A549 (cell line): Measurements from ENCODE around the gene PIK3R6. TPM values are rescaled to one million over a fixed set of nuclear protein-coding genes. Genes with fewer than 3 reads are reported as not detected.

Source experiments
- ATAC-seq, 2 experiments: fragments of 200-7000 bp in 1 of 2; fragments of >200 bp in 1 of 2; cut with Nextera tagmentation in 1 of 2; cut with Tn5 transposase in 1 of 2; 3 replicates each; pipeline versions ENCODE4 v1.8.0 to v1.9.1; 2018 to 2020; ENCODE audit warnings: mild to moderate bottlenecking in 1 of 2, moderate library complexity in 1 of 2
- CTCF ChIA-PET: fragments of 300-600 bp; sonication (Branson Sonifier 250); formaldehyde crosslinking; extraction: SDS; loops from one replicate; lab custom pipeline; 2021; ENCODE audit warnings: antibody characterized with exemption, inconsistent platforms; lab: Yijun Ruan, JAX
- POLR2A ChIA-PET: fragments of 350-600 bp; formaldehyde crosslinking; extraction: SDS; loops from one replicate; lab custom pipeline; 2021; ENCODE audit warnings: antibody characterized with exemption, inconsistent platforms; lab: Yijun Ruan, JAX
- DNase-seq, 2 experiments: peaks; one replicate each; pipeline versions ENCODE4 v3.0.0 to v3.0.0-alpha.2; 2011 to 2016; ENCODE audit warnings: low read depth in 1 of 2, low spot score in 1 of 2
- FAIRE-seq: peaks from 2 replicates; lab custom pipeline; 2011; peaks lifted over from hg19 to GRCh38; lab: Jason Lieb, UNC
- H3K27ac ChIP-seq, 2 experiments: fragments of >200 bp; sonication (Bioruptor Twin); formaldehyde crosslinking; 3 replicates each; pipeline ENCODE4 v1.5.1; 2016 to 2017
- H3K4me1 ChIP-seq: fragments of >200 bp; sonication (Bioruptor Twin); formaldehyde crosslinking; 3 replicates; pipeline ENCODE4 v1.6.1; 2016
- H3K4me2 ChIP-seq: fragments of >200 bp; sonication (Bioruptor Twin); formaldehyde crosslinking; 3 replicates; pipeline ENCODE4 v1.6.1; 2016
- H3K4me3 ChIP-seq: fragments of >200 bp; sonication (Bioruptor Twin); formaldehyde crosslinking; 3 replicates; pipeline ENCODE4 v1.5.1; 2016
- H3K9me3 ChIP-seq: fragments of >200 bp; sonication (Bioruptor Twin); formaldehyde crosslinking; 3 replicates; pipeline ENCODE4 v1.6.1; 2016
- CEBPB ChIP-seq, 2 experiments: fragments of >200 bp in 1 of 2; sonication (Bioruptor Twin) in 1 of 2; formaldehyde crosslinking in 1 of 2; IDR thresholded peaks; 2 replicates each; pipeline ENCODE4 v1.6.1; 2012 to 2016
- CHD4 ChIP-seq: fragments of 200-600 bp; sonication (generic); IDR thresholded peaks from 2 replicates; pipeline ENCODE4 v1.6.1; 2016; ENCODE audit warnings: antibody characterized with exemption, mild to moderate bottlenecking, borderline replicate concordance
- EHMT2 ChIP-seq: fragments of 200-600 bp; sonication (generic); IDR thresholded peaks from 2 replicates; pipeline ENCODE4 v1.6.1; 2016; ENCODE audit warnings: antibody characterized with exemption, low read depth, mild to moderate bottlenecking, moderate library complexity
- ESRRA ChIP-seq: fragments of 150-350 bp; IDR thresholded peaks from 2 replicates; pipeline ENCODE4 v1.6.1; 2014; ENCODE audit warnings: mild to moderate bottlenecking, low read length, borderline replicate concordance
- FOSB ChIP-seq: fragments of 250-450 bp; sonication (Bioruptor Pico); IDR thresholded peaks from 2 replicates; pipeline ENCODE4 v1.5.0; 2020; ENCODE audit warnings: mild to moderate bottlenecking, moderate library complexity
- FOXS1 ChIP-seq: fragments of 250-450 bp; sonication (Bioruptor Pico); IDR thresholded peaks from 2 replicates; pipeline ENCODE4 v1.5.0; 2020; ENCODE audit warnings: mild to moderate bottlenecking, moderate library complexity
- HEYL ChIP-seq: fragments of 250-450 bp; sonication (Bioruptor Pico); IDR thresholded peaks from 2 replicates; pipeline ENCODE4 v1.8.0; 2021; ENCODE audit warnings: mild to moderate bottlenecking, moderate library complexity
- JUN ChIP-seq, 2 experiments: fragments of >200 bp; sonication (Bioruptor Twin); formaldehyde crosslinking; IDR thresholded peaks; 2 replicates in 1 of 2; 3 replicates in 1 of 2; pipeline ENCODE4 v1.6.1; 2016 to 2017
- JUNB ChIP-seq: fragments of >200 bp; sonication (Bioruptor Twin); formaldehyde crosslinking; IDR thresholded peaks from 2 replicates; pipeline ENCODE4 v1.6.1; 2016
- MAFK ChIP-seq: fragments of 450-650 bp; IDR thresholded peaks from 2 replicates; pipeline ENCODE4 v1.6.1; 2014; ENCODE audit not compliant: partially characterized antibody
- NPAS2 ChIP-seq: fragments of 250-450 bp; sonication (Bioruptor Pico); IDR thresholded peaks from 2 replicates; pipeline ENCODE4 v1.8.0; 2022; ENCODE audit warnings: mild to moderate bottlenecking, moderate library complexity, borderline replicate concordance
- POLR2AphosphoS2 ChIP-seq: conservative IDR thresholded peaks from 2 replicates; pipeline ENCODE4 v1.6.1; 2012; ENCODE audit warnings: low read length, improper control_type of control experiment, inconsistent platforms
- RAD21 ChIP-seq, 2 experiments: fragments of >200 bp in 1 of 2; sonication (Bioruptor Twin) in 1 of 2; formaldehyde crosslinking in 1 of 2; IDR thresholded peaks in 1 of 2; conservative IDR thresholded peaks in 1 of 2; 2 replicates in 1 of 2; 3 replicates in 1 of 2; pipeline ENCODE4 v1.6.1; 2012 to 2018; ENCODE audit warnings: inconsistent platforms in 1 of 2
- RARB ChIP-seq: fragments of 250-450 bp; sonication (Bioruptor Pico); IDR thresholded peaks from 2 replicates; pipeline ENCODE4 v1.8.0; 2021; ENCODE audit warnings: mild to moderate bottlenecking, moderate library complexity
- RFX5 ChIP-seq: fragments of 450-650 bp; IDR thresholded peaks from 2 replicates; pipeline ENCODE4 v1.7.1; 2014; ENCODE audit warnings: antibody characterized with exemption, mild to moderate bottlenecking, moderate library complexity
- TP53 ChIP-seq: fragments of 250-450 bp; sonication (Bioruptor Pico); IDR thresholded peaks from 2 replicates; pipeline ENCODE4 v1.5.0; 2021; ENCODE audit warnings: mild to moderate bottlenecking, moderate library complexity
- ZC3H11A ChIP-seq: fragments of 450-650 bp; IDR thresholded peaks from 2 replicates; pipeline ENCODE4 v1.6.1; 2014; ENCODE audit warnings: antibody characterized with exemption, mild to moderate bottlenecking
- ZNF302 ChIP-seq: fragments of 250-450 bp; sonication (Bioruptor Pico); IDR thresholded peaks from 2 replicates; pipeline ENCODE4 v1.9.0; 2021; ENCODE audit warnings: inconsistent platforms, mild to moderate bottlenecking, moderate library complexity
- WGBS: methylation state at CpG from one replicate; pipeline ENCODE4 v1.1.6; 2017; ENCODE audit errors: missing lambda C conversion rate; 5-methylcytosine and 5-hydroxymethylcytosine counted together
- polyA plus RNA-seq, 4 experiments: library from polyadenylated mRNA; depleted of rRNA in 3 of 4; stranded (reverse); fragments of >200 nt; fragmentation: RNase III in 1 of 4; extraction: RNeasy Plus Mini Kit Qiagen cat#74134 plus additional on column Dnase treatment in 1 of 4; gene quantifications; 2 replicates in 3 of 4; 3 replicates in 1 of 4; pipeline ENCODE4 v1.2.3, GENCODE V29; 2011 to 2017
- TF ChIP-seq, protein P1 (sequence below): fragments of >200 bp; sonication (Bioruptor Twin); formaldehyde crosslinking; IDR thresholded peaks from 3 replicates; pipeline ENCODE4 v1.5.1; 2016
- TF ChIP-seq, protein P2 (sequence below): fragments of >200 bp; sonication (Bioruptor Twin); formaldehyde crosslinking; IDR thresholded peaks from 2 replicates; pipeline ENCODE4 v1.6.1; 2016
- TF ChIP-seq, protein P3 (sequence below): fragments of 150-350 bp; IDR thresholded peaks from 2 replicates; pipeline ENCODE4 v1.6.1; 2014; ENCODE audit warnings: low read depth, mild to moderate bottlenecking, low read length
- TF ChIP-seq, protein P4 (sequence below): fragments of 250-450 bp; sonication (Bioruptor Pico); IDR thresholded peaks from 2 replicates; pipeline ENCODE4 v1.5.0; 2021; ENCODE audit warnings: mild to moderate bottlenecking, moderate library complexity, borderline replicate concordance
- TF ChIP-seq, protein P5 (sequence below): IDR thresholded peaks from 2 replicates; pipeline ENCODE4 v1.6.1; 2012
- TF ChIP-seq, protein P6 (sequence below): fragments of >200 bp; sonication (Bioruptor Twin); formaldehyde crosslinking; IDR thresholded peaks from 3 replicates; pipeline ENCODE4 v1.6.1; 2016
- TF ChIP-seq, protein P7 (sequence below): IDR thresholded peaks from 2 replicates; pipeline ENCODE4 v1.6.1; 2012

Gene PIK3R6
- polyA plus RNA-seq, 2 of the 4 experiments (the other 2 are of a cell fraction), result not detected

DNA sequence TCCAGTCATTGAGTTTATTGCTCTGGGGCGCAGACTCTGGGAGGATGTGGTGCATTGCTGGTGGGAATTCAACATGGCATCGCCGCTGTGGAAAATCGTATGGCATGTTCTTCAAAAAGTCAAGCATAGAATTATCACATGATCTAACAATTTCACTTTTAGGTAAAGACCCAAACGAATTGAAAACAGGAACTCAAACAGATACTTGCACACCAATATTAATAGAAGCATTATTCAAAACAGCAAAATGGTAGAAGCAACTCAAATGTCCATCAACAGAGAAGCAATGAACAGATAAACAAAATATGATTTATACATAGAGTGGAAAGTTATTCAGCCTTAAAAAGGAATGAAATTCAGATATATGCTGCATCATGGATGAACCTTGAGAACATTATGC is 15.9 kb downstream of the PIK3R6 start:
- no peak for FAIRE-seq
- ATAC-seq, result no peak
- CTCF ChIA-PET, result no interaction called here
- no peak for DNase-seq
- POLR2A ChIA-PET, result no interaction called here
- no peak overlapping the region for H3K4me3 ChIP-seq
- H3K9me3 ChIP-seq, result no peaks in the 10 kb centered on the region
- no peak for TF ChIP-seq JUN (IDR thresholded peaks at IDR 0.05)
- TF ChIP-seq, protein P1, sequence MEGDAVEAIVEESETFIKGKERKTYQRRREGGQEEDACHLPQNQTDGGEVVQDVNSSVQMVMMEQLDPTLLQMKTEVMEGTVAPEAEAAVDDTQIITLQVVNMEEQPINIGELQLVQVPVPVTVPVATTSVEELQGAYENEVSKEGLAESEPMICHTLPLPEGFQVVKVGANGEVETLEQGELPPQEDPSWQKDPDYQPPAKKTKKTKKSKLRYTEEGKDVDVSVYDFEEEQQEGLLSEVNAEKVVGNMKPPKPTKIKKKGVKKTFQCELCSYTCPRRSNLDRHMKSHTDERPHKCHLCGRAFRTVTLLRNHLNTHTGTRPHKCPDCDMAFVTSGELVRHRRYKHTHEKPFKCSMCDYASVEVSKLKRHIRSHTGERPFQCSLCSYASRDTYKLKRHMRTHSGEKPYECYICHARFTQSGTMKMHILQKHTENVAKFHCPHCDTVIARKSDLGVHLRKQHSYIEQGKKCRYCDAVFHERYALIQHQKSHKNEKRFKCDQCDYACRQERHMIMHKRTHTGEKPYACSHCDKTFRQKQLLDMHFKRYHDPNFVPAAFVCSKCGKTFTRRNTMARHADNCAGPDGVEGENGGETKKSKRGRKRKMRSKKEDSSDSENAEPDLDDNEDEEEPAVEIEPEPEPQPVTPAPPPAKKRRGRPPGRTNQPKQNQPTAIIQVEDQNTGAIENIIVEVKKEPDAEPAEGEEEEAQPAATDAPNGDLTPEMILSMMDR, result no peak
- no peak for TF ChIP-seq JUNB
- no peak for TF ChIP-seq ZC3H11A
- TF ChIP-seq FOXS1, result no peak
- TF ChIP-seq RAD21 (conservative IDR thresholded peaks at IDR 0.05 in 1 of 2, IDR thresholded peaks at IDR 0.05 in 1 of 2), result no peak
- no peak for TF ChIP-seq RARB
- TF ChIP-seq MAFK, result no peak
- TF ChIP-seq, protein P2, sequence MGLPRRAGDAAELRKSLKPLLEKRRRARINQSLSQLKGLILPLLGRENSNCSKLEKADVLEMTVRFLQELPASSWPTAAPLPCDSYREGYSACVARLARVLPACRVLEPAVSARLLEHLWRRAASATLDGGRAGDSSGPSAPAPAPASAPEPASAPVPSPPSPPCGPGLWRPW, result no peak
- TF ChIP-seq EHMT2, result no peak
- no peak for TF ChIP-seq ESRRA
- no peak for TF ChIP-seq POLR2AphosphoS2
- TF ChIP-seq CHD4, result no peak
- no peak for TF ChIP-seq ZNF302 (CRISPR knock-in tag)
- TF ChIP-seq, all 56 proteins: peak for 0
- H3K4me2 ChIP-seq, result no peak overlapping the region
- H3K27ac ChIP-seq, result no peak overlapping the region
- 67% methylated on average over 5 of the region's 5 CpGs for whole genome bisulfite sequencing
- no peaks in the 10 kb centered on the region for H3K4me1 ChIP-seq

DNA sequence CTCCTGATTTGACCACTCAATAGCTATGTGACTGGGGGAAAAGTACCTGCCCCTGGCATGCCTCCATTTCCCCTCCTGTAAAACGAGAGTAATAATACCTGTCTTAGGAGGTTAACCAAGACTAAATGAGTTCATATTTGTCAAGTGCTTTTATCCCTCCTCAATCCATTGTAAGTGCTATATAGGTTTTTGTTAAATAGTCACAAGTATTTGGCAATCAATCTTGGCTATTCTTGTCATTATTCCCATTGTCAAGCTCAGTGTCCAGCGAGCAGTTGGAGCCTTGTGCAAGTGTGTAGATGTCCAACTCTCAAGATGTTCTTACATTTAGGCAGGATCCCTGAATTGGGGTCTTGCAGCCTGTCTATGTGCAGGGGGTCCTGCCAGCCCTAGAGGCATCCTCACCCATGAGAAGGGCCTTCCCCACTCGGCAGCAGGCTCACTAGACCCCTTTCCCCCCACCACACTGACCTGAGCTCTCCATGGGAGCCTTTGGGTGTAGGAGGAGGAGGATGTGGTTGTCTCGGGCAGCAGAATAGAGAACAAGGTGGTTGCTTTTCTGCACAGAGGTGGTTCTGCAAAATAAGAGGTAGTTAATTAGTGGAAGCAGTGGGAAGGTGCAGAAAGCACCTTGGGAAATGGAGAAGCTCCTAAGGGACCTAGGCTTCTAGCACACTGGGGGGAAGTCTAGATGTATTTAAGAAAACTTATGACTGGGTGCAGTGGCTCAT is 18.0 kb downstream of the PIK3R6 start:
- ATAC-seq, result no peak
- ChIA-PET POLR2A (no interaction called here), CTCF (interaction anchor here (0.8 to 2.5 kb wide), 6 partner anchors 11 to 149 kb away, joined by 3 to 13 read pairs (median 6); no protein-coding TSS in a partner anchor)
- TF ChIP-seq JUNB (no peak), JUN (IDR thresholded peaks at IDR 0.05) (no peak), CHD4 (no peak), RFX5 (no peak), HEYL (CRISPR knock-in tag) (no peak), CEBPB (IDR thresholded peaks at IDR 0.05) (no peak), NPAS2 (CRISPR knock-in tag) (no peak), ZC3H11A (no peak), TP53 (CRISPR knock-in tag) (no peak), RARB (no peak), FOSB (CRISPR knock-in tag) (no peak), ZNF302 (CRISPR knock-in tag) (no peak)
- TF ChIP-seq, protein P2, result no peak
- TF ChIP-seq, protein P3, sequence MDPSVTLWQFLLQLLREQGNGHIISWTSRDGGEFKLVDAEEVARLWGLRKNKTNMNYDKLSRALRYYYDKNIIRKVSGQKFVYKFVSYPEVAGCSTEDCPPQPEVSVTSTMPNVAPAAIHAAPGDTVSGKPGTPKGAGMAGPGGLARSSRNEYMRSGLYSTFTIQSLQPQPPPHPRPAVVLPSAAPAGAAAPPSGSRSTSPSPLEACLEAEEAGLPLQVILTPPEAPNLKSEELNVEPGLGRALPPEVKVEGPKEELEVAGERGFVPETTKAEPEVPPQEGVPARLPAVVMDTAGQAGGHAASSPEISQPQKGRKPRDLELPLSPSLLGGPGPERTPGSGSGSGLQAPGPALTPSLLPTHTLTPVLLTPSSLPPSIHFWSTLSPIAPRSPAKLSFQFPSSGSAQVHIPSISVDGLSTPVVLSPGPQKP, result no peak
- TF ChIP-seq, protein P4, sequence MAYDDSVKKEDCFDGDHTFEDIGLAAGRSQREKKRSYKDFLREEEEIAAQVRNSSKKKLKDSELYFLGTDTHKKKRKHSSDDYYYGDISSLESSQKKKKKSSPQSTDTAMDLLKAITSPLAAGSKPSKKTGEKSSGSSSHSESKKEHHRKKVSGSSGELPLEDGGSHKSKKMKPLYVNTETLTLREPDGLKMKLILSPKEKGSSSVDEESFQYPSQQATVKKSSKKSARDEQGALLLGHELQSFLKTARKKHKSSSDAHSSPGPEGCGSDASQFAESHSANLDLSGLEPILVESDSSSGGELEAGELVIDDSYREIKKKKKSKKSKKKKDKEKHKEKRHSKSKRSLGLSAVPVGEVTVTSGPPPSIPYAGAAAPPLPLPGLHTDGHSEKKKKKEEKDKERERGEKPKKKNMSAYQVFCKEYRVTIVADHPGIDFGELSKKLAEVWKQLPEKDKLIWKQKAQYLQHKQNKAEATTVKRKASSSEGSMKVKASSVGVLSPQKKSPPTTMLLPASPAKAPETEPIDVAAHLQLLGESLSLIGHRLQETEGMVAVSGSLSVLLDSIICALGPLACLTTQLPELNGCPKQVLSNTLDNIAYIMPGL, result no peak
- TF ChIP-seq, protein P5, sequence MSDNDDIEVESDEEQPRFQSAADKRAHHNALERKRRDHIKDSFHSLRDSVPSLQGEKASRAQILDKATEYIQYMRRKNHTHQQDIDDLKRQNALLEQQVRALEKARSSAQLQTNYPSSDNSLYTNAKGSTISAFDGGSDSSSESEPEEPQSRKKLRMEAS, result no peak
- TF ChIP-seq, protein P6, sequence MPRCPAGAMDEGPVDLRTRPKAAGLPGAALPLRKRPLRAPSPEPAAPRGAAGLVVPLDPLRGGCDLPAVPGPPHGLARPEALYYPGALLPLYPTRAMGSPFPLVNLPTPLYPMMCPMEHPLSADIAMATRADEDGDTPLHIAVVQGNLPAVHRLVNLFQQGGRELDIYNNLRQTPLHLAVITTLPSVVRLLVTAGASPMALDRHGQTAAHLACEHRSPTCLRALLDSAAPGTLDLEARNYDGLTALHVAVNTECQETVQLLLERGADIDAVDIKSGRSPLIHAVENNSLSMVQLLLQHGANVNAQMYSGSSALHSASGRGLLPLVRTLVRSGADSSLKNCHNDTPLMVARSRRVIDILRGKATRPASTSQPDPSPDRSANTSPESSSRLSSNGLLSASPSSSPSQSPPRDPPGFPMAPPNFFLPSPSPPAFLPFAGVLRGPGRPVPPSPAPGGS, result no peak
- TF ChIP-seq, protein P7, sequence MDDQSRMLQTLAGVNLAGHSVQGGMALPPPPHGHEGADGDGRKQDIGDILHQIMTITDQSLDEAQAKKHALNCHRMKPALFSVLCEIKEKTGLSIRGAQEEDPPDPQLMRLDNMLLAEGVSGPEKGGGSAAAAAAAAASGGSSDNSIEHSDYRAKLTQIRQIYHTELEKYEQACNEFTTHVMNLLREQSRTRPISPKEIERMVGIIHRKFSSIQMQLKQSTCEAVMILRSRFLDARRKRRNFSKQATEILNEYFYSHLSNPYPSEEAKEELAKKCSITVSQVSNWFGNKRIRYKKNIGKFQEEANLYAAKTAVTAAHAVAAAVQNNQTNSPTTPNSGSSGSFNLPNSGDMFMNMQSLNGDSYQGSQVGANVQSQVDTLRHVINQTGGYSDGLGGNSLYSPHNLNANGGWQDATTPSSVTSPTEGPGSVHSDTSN, result no peak
- Histone ChIP-seq H3K4me2 (no peak overlapping the region), H3K27ac (no peak overlapping the region), H3K4me3 (no peak overlapping the region), H3K4me1 (no peaks in the 10 kb centered on the region), H3K9me3 (no peaks in the 10 kb centered on the region; the same call in 2 of the 3 replicates)
- no peak for DNase-seq
- 6% methylated on average over 4 of the region's 4 CpGs for WGBS
- FAIRE-seq, result no peak
